ENCODE data around the gene MAP1B.
A peak's percentile ranks its signal among the peaks of the same experiment; 100 is the strongest.
"Not testable (repeated sequence)": the region's sequence is repeated elsewhere in the genome, so short reads cannot be mapped to it uniquely, and the experiment has no call there.

The MAP1B gene

DNA sequence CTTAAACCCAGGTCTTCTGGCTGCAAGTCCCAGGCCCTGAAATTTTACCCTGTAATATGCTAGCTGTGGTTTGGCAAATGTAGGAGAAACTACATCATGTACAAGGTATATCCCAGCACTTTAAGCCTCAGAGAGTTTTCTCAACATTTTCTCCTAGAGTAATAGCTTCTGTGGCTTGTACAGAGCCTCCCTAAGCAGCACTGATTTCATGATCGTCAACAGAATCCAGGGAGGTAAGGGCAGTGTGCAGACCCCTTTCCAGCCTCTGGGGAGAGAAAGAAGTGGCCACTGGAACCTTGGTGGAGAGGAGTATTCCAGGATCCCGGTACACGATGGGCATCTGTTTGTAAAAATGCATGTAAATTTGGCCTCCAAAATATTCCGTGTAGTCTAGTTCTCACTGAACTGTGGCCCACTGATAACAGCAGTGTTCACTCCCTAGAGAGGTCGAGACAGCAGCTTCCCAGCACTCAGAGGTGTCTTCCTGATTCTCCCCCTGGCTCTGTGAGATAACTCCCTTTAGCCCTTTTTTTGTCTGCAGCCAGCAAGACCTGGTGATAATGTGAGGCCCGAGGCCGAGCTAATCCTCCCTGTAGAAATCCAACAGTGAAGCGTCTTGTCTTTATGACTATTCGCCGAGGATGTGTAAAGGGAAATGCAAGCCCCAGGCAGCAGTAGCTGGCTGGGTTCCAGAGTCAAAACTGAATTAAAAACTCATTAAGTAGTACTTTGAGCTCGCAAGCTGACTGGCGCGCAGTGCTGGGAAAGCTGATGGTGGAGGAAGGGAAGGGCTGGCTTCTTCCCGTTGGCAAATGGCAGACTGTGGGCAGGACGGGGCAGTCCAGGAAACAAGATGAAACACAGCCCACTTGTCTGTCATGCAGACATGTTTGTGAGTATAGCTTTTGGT lies 59.0 kb downstream of the MAP1B start:
- no peak for DNase-seq

DNA sequence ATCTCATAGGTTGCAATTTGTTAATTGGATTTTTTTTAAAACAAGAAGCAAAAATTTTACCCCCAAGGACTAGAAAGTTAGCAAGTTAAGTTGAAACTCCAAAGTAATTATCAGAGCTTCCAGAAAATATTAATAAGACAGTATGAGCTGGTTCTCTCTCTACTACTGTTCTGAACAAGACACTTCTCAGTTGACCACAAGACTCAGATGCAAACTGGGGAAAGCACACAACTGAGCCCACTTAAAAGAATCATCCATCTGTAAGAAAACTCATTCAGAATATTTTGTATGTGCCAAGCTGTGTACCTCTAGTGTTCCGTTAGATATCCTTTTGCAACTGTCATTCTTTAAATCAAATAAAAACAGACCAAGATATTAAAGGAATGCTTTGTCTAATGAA lies 60.0 kb downstream of the MAP1B start:
- no peak for DNase-seq

DNA sequence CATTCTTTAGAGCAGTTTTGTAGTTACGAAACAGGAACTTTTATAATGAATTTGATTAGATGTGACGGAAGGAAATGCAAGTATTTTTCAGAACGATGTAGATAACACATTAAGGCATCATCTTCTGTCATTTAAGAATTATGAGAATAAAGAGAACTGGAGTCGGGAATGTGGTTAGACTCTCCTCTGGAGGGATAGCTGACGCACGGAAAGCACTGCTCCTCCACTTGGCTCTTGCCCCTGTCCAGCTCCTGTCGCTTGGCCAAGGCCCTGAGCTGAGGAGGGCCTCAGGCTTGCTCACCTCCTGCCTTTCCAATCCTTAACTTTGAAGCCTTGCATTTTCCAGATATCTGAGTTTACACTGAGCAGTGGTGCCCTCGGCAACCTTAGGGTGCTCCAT lies 60.5 kb downstream of the MAP1B start:
- DNase-seq = no peak

DNA sequence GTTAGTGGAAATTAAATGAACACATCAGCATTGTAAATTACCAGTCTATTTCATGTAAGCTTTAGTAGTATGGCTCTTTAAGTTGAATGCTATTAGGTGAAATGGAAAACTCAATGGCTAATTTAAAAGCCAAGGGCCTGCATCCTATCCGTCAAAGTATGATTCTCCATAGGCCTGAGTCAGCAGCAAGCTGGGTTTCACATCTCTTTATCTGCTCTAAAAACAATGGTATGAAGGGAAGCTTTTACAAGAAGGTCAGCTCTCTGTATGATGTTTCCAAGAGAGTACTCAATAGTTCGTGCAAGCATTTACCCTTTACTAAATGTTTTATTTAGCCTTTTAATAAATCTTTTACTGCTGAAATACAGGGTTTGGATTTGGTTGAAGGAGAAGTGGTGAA lies 62.8 kb downstream of the MAP1B start:
- no peak for DNase-seq

DNA sequence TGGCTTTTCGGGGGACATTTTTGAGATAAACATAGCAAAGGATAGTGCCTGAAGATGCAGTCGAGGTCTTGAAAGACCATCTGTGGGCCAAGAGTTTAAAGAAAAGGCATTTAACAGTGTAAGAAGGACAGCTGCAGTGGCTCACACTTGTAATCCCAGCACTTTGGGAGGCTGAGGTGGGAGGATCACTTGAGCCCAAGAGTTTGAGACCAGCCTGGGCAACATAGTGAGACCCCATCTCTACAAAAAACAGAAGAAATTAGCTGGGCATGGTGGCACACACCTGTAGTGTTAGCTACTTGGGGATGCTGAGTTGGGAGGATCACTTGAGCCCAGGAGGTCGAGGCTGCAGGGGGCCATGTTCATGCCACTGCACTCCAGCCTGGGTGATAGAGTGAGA lies 63.9 kb downstream of the MAP1B start:
- not testable (repeated sequence) for DNase-seq

DNA sequence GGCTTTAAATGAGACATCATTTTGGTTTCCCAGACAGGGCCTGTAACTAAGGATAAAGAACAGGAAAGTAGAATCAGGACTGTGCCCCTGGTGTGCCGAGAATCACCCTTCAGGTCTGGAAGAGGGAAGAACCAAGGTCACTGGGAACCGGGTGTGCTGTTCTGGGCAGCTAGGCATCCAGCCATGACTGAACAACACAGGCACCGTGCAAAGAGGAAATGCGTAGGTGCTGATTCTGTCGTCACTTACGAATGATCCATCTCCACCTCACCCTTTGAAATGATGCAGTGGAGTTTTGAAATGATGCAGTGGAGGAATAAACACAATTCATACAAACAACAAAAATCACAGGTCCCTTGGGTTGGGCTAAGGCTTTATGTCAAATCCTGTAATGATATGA lies 64.4 kb downstream of the MAP1B start:
- peak in 1 of 2 donors; percentile 4 for DNase-seq

DNA sequence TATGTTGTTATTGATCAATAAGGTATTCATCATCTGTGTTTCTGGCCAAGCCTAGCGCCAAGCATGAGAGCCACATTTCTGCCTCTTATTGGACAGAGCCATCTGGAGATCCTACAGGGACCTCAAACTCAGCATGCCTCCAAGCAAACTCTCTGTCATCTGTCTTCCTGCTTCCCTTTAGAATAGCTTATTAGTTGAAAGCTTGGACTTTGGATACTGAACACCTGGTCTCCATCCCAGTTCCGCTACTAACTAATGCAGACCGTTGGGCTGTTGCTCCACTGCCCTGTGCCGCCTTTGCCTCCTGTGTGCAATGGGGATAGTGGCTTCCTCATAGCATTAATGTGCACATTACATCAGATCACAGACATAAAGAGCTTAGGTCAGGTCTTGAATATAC lies 65.5 kb downstream of the MAP1B start:
- DNase-seq = no peak

DNA sequence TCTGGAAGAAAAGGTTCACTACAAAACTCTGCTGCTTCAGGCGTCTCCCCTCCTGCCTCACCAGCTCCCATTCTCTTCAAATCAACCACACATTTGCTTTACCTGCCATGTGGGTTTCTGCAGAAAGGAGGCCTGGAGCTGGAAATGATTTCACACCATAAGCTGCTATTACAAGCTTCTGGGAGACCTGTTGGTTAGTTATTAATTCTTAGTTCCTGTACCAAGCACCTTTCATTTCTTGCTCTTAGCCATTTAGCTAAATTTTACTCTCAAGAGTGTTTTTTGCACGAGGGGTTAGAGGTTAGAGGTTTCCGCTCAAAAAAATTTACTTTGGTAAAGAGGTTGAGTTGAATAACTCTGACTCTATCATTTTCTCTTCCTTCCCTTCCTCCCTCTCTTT lies 70.3 kb downstream of the MAP1B start:
- no peak for DNase-seq

DNA sequence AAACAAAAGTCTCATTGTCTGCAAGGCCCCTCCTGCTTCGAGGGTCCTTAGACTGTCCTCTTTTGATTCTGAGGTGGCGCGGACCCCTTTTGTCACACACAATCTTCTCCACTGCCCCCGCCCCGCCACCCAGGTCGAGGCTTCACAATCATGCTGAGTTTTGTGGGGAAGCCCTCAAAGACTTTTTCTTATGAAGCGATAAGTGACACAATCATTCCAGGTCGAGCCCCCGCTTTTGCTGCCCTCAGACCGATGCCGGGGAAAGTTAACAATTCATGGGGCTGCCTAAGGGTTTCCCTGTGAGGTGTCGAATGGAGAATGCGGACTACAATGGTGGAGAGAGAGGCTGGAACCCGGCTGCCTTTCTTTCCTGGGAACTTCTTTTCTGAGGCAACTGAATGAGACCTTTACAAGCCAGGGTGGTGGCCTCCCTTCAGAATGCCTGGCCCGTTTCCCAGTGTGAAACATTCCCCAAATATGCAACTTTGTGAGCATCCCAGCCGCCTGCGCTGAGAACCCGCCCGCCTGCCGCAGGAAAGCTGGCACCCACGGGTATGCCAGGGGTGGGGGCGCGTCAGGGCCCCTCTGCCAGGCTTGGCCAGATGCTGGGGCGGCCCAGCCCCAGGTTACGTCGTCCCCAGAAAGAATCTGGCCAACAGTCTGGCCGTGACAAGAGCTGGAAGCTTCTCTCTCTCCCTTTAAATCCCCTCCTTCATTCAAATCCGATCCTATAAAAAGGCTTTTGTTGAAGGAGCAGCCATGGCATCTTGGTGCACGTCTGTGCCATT lies 71.9 kb downstream of the MAP1B start:
- DNase-seq = no peak

DNA sequence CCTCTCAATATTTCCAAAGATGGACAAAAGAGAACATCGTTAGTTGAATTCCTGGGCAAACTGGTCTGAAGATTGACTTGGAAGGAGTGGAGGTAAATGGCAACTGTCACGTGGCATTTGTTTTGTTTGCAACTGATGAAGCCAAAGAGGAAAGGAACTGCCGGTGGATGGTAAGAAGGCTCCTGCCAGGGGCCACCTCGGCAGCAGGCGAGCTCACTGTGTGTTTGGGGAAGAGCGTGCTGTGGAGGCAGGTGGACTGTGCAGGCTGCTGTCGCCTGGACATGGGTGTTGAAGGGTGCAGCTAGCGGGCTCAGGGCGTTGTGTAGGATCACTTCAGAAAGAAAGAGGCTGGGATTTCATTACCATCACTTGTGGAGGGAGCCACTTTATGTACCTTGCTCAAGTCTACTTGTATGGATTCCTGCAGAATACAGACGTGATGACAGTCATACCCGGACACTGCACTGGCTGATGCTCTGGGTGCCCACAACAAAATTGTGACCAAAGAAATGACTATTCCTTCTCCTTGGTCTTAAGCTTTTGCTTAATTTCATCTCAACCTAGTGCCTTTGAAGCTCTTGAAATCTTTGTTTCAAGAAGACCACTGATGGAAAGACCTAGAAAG lies 72.7 kb downstream of the MAP1B start:
- no peak for DNase-seq

DNA sequence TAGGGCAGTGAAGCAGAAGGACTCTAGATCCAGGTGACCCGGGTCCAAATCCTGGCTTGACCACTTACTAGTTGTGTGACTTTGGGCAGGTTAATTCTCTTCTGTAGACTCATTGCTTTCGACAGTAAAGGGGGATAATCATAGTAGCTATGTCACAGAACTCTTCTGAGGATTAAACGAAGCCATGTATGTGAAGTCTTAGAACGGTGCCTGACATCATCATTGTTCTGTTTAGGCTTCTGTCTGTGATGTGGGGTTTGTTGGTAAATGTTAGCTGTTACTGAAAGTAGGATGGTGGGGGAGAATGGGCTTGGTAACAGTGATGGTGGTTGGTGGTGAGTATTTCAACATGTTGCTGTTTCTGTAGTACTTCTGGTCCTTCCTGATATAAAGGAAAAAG lies 73.7 kb downstream of the MAP1B start:
- no peak for DNase-seq

DNA sequence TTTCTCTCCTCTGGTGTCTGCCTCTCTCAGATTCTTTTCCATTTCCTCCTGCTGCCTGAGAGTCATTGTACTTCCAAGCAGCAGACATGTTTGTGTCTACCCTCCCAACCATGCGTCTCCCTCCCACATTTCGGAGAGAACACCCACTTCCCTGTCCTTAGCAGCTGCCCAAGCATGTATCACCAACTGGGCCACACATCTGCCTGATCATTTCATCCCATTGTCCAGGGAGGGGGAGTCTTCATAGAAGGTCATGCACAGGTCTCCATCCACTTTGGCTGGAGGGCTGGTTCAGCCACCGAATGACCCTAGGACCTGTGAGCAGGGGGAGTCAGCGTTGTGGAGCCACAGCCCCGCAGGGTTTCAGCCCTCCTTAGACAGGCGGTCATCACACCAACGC lies 75.4 kb downstream of the MAP1B start:
- no peak for DNase-seq

DNA sequence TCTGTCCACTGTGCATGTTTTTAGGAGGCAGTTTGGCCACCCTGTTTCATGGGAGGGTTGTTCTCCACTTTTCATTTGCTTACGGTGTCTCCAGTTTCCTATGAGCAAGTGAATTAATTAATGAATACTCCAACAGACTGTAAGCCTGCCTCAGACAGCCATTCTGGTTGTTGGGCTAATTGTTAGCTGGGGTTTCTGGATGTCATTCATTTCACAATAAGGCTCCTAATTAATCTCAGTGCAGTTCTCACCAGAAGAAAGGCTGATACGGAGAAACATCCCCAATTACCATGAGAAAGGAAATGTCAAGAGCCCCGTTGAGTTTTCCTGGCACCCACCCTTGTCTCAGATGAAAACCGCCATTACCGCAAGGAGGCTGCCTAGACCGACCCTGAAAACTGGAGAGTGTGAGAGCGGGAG lies 75.8 kb downstream of the MAP1B start:
- DNase-seq = no peak

DNA sequence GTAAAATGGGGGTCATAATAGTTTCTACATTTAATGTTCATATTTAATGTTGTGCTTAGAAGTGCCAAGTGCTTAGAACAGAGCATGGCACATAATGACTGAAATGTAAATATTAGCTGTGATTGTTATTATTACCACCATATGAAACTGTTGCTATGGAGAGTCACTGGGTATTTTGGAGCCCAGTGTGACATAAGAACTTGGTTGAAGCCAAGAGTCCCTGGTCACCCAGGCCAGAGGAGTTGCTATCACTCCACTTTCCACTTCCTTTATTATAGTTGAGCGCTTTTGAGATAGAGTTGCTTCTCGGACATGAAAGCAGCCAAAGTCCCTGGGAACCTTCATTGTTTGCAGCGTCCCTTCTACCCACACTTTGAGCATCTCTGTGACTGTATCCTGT lies 77.1 kb downstream of the MAP1B start:
- DNase-seq = no peak

DNA sequence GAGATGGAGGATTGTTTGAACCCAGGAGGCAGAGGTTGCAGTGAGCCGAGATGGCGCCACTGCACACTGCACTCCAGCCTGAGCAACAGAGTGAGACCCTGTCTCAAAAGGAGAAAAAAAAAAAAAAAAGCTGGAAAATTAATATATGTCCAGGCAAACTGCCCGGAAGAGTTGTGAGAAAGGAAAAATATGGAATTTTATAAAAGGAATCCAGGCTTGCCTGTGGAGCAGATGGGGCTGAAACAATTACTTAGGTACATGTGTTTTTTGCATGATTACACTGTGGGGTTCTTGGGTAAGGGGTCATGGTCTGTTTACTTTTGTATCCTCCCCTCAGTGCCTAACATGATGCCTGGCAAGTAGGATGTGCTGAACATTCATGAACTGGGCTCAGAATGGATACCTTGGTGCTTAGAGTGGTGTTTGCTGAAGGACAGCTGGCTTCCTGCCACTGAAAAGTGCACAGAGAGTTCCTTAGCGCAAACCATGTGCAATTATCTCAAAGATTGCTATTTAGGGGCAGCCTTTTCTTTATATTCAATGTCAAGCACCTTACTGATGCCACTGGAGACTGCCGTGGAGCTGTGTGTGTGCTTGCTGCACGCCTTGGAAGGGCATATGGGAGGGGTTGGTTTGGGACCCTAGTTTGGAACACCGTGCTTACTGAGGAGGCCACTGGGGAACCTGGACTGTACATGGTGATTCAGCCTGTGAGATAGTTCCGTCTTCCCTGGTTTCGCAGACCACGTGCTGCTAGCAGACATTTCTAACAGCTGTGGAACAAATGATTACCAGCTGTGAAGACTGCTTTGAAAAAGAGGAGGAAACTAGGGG lies 78.4 kb downstream of the MAP1B start:
- DNase-seq = no peak

DNA sequence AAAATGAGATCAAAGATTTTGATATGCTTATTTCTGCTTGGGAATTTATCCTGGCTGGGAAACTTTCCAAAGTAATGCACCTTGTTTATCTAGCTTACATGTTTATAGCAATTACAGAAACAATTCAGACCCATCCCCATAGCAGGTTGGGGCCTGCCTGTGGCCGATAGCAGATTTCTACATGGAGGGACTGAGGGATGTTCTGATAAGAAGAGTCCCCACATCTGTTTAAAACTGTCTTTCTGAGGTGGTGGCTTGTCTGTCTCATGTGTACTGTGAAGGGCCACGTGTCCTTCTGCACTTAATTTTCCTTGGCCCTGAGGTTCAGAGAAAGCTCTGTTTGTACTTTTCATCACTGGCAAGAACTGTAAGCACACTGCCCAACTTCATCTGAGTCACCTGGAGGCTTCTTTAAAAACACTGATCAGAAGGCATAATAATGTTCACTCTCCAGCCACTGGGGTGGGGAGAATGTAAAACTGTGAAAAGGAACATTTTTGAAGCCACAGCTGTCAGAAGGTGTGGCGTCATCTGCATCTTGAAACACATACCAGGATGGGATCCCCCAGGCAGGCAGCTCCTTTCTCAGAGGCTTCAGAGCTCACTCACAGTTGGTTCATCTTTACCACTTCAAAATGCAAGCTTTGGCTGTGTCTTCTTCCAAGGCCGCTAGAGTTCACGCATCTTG lies 80.3 kb downstream of the MAP1B start:
- DNase-seq = no peak

DNA sequence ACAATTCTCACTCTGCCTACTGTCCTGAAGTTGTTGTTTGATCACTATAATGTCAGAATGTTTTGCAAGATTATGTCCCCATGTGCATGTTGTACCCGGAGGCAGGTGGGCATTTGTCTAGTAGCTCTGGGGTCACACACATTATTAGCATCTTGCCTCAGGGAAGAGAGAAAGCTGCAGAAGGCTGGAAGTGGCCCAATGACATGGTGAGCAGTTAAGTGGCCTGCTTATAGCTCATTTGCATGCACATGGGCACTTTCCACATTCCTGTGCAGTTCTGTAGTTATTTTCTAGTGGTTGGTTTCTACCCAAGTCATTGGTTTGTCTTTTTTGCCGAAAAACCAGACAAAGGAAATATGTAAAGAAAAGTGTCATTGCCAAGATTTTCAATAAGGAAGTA lies 80.9 kb downstream of the MAP1B start:
- DNase-seq = no peak

DNA sequence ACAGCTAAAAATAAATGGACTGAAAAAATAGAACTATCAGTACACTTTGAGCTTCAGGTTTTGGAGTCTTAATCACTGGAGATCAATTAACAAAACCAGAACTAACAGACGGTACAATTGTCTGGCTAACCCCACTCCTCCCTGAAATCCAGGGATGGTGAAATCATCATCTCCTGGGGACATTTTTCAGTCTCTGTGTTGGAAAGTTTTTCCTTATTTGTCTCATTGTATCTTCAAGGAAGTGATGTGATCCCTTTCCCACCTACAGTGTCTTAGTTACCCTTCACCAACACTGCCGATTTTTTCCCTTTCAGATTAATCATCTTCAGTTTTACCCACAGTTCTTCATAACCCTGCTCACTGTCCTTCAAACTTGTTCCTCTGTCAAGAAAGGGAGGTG lies 81.9 kb downstream of the MAP1B start:
- DNase-seq = no peak

DNA sequence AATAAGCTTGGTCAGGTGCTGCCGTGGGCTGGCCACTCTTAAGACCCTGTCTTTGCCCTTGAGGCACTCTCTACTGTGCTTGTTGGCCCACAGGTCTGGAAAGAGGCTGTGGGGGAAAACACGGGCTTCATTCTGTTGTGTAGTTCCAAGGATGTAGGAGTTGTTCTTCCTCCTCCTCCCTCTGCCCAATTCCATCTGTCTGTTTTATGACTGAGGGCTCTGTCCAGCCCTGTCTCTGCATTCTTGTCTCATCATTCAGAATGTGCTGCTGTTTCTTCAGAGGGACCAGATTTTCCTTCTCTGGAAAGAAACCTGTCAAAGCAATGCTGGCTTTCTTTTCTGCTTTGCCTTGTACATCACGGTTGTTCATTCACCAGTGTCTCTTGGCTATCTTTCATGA lies 84.1 kb downstream of the MAP1B start:
- no peak for DNase-seq

DNA sequence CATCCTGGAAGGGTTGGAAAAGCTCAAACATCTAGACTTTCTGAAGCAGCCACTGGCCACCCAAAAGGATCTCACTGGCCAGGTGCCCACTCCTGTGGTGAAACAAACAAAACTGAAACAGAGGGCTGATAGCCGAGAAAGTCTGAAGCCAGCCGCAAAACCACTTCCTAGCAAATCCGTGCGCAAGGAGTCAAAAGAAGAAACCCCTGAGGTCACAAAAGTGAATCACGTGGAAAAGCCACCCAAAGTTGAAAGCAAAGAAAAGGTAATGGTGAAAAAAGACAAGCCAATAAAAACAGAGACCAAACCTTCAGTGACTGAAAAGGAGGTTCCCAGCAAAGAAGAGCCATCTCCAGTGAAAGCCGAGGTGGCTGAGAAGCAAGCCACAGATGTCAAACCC lies 87.6 kb downstream of the MAP1B start:
- DNase-seq = peak; percentile 5 to 37

DNA sequence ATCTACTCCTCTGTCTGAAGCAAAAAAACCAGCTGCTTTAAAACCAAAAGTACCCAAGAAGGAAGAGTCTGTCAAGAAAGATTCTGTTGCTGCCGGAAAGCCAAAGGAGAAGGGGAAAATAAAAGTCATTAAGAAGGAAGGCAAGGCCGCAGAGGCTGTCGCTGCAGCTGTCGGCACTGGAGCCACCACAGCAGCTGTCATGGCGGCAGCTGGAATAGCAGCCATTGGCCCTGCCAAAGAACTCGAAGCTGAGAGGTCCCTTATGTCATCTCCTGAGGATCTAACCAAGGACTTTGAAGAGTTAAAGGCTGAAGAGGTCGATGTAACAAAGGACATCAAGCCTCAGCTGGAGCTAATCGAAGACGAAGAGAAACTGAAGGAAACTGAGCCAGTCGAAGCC lies 88.3 kb downstream of the MAP1B start:
- DNase-seq = no peak

DNA sequence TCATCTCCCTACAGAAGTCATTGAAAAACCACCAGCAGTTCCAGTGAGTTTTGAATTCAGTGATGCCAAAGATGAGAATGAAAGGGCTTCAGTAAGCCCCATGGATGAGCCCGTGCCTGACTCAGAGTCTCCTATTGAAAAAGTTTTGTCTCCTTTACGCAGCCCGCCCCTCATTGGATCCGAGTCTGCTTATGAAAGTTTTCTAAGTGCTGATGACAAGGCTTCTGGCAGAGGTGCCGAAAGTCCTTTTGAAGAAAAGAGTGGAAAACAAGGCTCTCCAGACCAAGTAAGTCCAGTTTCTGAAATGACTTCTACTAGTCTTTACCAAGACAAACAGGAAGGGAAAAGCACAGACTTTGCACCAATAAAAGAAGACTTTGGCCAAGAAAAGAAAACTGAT lies 90.1 kb downstream of the MAP1B start:
- no peak for DNase-seq

All from stimulated activated CD4-positive, alpha-beta T cell treated with anti-CD3 and anti-CD28 coated beads, Interleukin-2, amount 100 ng/mL, for 48 hours (primary cell).